COLO668 (cell line): Measurements from ENCODE around the gene PSMB7.

Experiments used
- DNase-seq: peaks from one replicate; lab custom pipeline; 2025; ENCODE audit not compliant: unreplicated experiment; lab: John Stamatoyannopoulos, UW

PSMB7 gene

DNA sequence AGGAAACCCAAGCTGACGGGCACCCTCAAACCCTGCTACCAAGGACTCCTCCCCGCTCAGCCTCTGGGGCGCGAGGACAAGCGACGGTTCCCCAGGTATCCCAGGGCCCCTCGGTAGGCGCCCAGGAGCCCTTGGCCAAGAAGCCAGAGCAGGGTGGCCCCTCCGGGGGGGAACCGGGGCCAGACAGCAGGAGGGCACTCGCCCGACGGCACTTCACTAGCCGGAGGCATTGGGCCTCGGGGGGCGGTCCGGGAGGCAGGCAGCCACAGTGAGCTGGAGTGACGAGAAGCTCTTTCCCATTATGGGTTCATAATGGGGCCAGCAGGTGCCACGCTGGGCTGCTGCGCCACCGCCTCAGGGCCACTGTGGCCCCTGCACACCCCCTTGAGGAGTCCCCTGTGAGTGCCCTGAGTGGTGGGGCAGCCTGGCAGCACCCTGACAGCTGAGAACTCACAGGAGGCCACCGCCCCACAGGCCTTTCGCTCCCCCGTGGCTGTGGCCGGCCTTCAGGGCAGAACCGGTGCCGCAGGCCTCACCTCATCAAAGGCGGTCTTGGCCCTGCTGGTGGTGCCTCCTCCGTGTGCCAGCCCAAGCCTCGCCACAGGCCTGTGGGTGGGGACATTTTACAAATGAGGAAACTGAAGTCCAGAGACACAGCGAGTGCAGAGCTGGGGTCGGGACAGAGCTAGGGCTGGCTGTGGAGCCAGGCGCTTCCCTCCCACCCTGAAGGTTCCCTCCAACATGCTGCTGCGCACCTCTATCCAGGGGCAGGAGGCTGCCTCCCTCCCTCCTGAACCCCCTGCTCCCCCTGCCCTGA lies 68.7 kb downstream of the PSMB7 start:
- DNase-seq, result no peak

DNA sequence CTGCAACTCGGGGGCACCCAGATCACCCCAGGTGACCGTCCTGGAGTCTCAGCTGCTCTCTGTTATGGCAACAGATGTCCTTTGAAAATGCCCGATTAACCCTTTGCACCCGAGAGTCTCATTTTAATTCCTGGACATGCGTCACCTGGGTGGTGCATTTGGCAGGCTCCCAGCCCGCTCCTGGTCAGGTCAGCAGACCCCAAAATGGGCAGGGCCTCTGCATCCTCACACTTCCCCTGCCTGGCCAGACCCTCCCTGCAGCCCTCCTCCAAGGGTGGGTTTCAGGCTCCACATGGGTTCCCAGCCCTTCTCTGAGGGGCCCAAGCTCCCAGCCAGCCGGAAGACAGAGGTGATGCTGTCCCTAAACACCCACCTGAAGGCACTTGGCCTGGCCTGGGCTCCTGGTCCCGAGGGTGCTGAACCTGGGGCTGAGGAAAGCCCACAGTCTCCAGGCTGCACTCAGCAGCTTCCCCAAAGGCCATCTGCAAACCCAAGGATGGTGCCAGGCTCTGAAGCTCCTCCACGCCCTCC lies 69.4 kb downstream of the PSMB7 start:
- DNase-seq, result no peak

DNA sequence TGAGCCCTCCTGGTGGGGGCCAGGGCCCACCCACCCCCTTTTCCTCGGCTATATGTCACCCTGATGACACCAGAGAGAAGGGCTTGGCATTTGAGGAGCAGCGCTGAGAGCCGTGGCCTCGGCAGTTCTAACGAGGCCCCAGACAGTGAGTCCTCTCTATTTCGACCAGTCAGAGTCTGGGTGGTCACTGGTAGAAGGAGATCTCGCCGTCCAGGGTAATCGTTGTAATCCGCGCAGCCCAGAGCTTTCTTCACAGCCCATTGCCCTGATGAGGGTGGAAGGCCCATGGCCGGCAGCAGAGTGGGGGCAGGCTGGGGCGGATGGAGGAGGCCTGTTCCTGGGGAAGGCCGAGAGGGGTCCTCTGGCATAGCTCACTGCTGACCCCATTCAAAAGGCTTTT lies 70.2 kb downstream of the PSMB7 start:
- no peak for DNase-seq

DNA sequence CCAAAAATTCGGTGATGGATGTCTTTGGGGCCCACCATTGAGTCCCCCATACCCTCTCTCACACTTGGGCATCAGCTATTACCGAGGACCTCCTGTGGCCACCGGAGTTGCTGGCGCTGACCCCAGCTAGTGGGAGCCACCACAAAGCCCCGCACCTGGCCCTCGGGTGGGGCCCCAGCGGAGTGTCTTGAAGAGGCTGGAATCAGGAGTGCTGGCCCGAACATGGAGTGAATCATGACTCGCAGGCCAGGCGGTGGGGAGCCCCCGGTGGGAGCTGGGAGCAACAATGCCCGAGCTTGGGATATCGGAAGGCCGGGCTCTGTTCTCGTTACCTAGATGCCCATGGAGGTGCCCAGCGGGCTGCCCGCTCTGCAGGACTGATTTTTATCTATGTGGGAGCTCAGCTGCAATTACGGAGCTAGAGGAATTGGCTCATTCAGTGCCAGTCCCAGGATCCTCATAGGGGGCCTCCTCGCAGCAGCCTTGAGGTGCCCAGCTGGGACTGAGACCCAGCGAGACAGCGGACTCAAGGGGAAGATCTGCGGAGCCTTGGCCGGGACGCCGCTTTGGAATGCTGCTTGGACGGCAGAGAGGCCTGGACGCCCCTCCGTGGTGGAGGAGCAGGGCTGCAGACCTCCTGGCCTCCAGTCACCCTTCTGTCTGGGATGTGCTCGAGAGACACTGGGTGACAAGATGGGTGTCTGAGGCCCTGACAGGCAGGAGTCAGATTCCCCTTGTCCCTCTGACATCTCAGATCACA lies 70.8 kb downstream of the PSMB7 start:
- DNase-seq, result no peak

DNA sequence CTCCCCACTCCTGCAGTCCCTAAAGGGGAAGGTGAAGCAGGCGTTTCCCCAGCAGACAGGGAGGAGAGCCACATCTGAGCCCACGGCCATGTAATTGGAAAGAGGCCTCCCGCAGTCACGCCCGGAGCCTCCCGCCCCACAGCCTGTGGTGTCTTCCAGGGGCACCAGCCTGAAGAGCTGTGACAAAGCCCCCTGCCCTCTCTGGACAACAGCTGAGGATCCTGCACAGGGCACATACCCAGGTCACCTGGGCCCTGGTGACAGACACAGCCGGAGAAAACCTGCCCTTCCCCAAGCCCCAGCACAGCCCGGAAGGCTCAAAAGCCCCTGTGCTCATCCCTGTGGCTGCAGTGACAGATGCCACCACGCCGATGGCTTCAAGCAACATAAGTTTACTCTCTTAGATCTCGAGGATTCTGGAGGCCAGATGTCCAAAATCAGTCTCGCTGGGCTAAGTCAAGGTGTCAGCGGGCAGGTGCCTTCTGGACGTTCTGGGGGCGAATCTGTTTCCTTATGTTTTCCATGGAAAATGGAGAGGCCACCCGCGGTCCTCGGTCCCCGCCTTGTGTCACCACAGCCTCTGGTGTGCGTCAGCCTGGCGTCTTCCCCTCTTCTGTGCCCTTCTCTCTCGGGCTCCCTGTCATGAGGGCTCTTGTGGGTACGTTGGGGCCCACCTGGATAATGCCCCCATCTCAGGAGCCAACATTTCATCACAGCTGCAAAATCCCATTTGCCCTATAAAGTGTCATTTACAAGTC lies 71.5 kb downstream of the PSMB7 start:
- no peak for DNase-seq

DNA sequence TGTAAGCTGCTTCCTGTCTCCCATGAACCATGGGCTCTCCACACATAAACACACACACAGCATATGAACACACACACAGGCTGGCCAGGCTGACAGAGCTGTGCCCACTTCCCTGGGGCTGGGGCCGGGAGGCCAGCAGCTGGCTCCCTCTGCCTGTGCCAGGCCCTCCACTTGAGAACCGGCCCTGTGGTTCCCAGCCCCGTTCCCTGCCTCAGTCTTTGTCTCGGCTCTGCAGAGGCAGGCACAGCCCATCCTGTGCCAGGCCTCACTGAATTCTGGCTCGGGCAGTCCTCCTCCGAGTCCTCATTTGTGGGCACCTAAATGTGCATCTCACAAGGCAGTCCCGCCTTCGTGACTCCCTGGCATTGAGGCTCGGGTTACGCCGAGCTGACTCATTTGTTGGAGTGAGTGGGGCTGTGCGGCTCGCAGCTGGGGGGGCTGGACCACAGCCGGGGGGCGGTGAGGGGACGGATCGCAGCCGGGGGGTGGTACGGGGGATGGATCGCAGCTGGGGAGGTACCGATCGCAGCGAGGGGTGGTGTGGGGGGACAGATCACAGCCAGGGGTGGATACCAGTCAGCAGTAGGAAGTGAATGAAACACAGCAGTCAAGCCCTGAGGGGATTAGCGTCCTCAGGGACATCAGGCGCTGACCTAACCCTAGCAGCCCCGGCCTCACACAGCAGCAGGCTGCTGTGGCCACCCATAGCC lies 72.3 kb downstream of the PSMB7 start:
- peak; percentile 29 for DNase-seq

DNA sequence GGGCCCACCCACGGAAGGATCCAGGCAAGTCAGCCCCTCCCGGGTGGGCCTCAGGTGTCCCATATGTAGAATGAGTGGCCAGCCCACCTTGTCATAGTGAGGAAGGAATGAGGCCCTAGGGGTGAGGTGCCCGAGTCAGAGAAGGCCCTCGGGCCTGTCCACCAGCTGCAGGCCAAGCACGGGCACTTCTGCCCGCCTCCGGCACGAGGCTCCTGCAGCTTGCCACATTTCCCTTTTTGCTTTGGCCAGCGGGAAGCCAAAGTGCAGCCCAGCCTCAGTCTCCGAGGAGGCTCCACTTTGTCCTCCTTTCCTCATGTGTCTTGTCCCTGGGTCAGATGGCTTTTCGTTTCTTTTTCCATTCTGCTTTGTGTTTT lies 72.9 kb downstream of the PSMB7 start:
- no peak for DNase-seq

DNA sequence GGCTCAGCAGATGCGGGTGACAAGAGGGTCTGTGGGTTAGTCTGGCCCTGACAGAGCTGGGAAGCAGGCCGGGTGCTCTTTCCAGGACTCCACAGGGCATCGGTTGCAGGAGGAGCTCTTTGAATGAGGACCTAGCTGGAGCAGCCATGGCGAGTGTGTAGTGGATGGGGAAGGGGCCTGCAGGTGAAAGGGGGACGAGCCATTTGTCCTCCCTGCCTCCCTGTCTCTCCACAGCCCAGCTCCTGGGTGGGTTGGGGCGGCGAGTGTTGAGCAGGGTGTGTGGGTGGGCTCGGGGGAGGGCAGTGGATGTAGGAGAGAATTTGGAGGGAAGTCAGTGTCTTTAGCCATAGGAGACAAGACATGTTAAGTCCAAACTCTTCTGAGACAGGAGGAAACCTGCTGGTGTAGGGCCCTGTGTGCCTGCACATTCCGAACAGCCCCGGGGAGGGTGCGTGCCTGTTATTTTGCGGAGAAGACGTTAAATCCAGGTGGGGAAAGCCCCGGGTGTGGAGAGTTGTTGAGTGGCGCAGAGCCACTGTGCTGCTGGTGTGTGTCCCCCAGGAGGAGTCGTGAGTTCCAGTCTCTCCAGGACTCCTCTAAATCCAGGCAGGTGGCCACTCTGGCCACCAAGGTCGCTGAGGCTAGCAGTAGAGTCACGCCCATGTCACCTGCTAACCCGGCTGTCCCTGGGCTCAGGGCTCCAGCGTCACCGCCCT lies 73.6 kb downstream of the PSMB7 start:
- DNase-seq, result no peak

DNA sequence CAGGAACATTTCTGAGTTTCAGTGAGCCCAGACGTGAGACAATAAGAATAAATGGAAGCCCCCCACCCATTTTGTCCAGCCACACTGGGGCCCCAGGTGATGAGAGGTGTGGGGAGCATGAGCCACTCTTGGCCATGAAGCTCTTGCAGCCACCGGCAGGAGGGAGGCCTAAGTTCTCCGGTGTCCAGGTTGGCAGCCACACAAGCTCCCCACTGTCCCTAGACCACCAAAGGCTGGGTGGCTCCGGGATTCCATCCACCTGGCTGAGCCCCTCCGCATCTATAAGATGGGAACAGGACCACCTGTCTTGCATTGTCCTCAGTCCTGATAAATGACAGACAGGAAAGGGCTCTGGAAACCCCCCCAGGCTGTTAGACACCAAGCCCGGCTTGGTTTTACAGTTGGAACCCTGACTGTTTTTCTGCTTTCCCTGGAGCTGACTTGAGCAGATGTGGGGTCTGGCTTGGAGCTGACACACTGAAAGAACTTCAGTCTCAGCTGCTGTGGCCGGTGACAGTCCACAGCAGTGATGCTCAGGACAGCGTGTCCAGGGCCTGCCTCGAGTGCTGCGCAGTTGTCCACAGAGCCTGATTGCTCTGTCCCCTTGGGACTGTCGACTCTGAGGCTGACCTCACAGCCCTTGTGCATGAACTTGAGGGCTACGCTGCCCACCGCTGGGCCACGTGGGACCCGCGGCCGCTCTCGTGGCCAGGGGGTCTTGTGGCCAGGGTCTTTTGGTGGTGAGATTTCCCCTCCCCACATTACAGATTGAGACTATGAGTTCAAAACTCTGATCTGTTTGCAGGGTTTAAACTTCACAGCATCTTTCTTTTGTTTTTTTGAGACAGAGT lies 74.8 kb downstream of the PSMB7 start:
- no peak for DNase-seq

DNA sequence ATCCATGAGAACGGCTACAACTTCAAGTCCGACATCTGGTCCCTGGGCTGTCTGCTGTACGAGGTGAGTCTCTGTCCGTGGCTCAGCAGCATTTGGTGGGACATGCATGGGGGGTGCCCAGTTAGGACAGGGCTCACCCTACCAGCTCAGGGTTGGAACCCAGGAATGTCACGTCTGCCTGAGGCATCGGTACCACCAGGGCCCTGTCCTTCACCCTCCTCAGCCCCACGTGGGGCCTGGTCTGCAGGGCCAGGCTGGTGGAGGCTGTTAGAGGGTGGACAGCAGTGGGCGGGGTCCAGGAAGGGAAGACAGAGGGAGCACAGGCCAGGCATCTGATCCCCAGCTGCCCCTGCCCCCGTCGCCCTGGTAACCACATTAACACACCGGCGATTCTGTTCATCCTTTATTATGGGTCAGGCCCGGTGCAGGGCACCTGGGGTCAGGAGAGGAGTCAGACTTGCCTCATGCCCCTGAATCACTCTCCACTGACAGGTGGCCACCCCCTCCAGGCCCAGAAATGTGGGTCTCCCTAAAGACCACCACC lies 75.6 kb downstream of the PSMB7 start:
- DNase-seq, result no peak

DNA sequence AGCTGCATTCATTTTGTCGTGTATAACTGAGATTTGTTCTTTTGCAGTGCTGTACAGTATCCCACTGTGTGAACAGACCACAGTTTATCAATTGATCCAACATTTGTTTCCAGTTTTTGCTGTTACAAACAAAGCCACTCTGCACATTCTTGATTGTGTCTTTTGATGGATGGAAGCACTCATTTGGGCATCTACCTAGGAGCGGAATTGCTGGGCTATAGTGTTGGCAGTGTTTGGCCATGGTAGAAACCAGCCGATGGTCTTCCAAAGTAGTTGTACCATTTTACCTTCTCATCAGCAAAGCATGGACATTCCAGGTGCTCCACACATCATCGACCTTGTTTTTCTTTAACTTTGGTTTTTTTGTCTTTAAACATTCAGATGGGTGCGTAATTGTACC lies 77.7 kb downstream of the PSMB7 start:
- DNase-seq, result no peak

DNA sequence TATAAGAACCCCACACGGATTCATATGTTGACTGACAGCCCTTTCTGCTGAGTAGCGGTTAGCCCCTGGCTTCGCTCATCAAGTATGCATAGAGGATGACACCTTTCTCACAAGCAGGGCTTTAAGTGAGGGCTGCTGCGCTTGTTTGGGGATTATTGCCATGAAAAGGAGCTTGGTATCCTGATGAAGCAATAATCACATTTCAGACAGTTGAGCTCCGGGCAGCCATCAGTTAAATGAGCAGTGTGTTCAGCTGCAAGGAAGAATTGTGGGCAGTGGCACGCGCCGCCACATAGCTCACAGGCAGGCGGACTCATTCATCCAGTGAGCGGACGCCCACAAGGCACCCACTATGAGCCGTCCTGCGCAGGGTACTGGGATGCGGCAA lies 79.9 kb downstream of the PSMB7 start:
- DNase-seq, result no peak

DNA sequence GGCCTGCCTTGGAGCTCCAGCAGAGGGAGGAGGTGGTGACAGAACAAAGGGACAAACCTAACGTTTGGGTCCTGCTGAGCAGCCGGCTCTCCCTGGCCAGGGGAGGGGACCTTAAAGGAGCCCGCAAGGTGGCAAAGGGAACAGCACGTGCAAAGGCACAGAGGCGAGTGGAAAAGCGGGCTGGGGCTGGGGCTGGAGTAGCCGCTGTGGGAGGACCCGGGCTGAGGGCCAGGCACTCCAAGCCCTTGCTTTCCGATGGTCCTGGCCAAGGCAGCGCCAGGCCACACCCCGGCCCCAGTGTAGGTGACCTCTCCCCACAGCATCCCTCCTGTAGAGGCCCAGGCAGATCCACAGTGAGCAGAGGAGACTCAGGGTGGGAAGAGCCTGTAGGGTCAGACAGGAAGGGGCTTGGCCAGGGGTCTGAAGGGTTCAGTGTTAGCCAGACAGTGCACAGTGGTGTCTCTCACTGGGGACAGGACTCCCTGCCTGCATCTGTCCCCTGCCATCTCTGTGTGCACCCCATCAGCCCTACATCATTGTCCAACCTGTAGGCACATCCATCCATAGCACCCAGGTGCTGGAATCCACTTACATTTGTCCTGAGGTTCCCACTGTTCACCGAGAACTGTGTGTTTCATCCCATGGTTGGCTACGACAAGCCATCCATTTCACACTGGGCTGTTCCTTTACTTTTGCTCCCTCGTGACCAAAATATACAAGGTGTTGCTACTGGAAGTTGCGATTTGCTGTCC lies 80.5 kb downstream of the PSMB7 start:
- DNase-seq, result no peak

DNA sequence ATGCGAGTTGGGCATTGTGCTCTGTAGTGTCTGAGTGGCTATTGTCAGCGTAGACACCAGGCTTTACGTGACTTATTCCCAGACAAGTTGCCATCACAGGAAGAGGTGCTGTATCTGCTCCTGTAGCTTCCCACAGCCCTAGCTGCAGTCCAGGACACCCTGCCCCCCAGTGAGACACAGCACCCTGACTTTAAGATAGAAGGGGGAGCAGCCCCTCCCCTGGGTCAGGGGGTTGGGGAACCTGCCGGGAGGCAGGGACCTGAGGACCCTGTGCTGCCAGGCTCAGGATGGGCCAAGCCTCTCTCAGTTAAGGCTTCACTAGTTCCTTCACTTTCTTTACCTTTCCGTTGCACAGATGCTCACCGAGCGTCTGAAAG lies 82.1 kb downstream of the PSMB7 start:
- no peak for DNase-seq

DNA sequence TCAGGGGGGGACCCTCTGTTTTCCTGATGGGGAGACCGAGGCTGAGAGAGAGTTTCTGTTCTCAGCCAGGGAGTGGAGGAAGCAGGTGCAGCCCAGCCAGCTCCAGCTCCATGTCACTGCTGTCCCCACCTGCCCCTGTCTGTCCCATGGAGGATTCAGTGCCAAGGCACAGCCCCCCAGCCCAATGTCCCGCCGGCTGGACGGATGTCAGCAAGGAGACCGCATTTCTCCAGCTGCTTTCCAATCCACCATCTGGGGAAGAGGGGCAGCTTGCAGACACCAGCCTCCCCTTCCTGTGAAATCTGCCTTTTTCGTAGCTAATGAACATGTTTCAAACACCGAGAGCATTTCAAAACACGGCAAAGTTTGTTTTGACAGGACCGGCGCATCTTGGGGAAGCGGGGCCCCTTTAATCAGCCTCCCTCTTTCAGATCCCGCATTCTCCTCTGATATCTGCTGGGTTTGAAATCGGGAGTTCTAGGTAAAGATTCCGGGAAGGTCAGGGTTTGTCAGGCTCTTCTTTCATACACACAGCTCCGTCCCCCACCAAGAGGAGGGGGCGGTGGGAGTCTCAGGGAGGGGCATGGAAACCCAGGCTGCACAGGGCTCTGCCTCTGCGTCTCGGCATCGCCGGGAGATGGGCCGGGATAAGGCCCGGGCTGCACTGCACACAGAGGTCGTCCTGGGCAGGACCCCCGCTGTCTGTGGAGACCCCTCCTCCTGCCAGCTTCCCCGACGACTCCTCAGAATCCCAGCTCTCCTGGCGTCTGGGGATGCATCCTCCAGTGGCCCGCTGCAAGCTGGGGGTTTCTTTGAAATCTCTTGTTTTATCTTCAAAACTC lies 82.7 kb downstream of the PSMB7 start:
- DNase-seq, result no peak

DNA sequence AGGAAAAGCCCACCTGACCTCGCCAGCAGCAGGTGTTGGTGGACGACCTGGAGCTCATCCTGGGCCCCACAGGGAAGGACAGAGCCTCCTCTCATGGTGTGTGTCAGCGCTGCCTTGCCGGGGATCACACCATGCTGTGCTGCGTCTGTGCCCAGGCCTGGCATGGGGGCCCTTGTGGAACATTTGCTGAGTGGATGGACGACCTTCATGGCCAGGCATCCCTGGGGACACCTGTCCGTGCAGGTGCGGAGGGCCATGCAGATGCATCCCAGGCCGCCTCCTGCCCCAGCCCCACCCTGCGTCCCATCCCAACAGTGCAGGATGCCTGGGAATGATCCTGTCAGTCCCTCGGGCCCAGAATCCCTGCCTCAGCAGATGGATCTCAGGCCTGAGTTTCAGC lies 83.7 kb downstream of the PSMB7 start:
- no peak for DNase-seq

DNA sequence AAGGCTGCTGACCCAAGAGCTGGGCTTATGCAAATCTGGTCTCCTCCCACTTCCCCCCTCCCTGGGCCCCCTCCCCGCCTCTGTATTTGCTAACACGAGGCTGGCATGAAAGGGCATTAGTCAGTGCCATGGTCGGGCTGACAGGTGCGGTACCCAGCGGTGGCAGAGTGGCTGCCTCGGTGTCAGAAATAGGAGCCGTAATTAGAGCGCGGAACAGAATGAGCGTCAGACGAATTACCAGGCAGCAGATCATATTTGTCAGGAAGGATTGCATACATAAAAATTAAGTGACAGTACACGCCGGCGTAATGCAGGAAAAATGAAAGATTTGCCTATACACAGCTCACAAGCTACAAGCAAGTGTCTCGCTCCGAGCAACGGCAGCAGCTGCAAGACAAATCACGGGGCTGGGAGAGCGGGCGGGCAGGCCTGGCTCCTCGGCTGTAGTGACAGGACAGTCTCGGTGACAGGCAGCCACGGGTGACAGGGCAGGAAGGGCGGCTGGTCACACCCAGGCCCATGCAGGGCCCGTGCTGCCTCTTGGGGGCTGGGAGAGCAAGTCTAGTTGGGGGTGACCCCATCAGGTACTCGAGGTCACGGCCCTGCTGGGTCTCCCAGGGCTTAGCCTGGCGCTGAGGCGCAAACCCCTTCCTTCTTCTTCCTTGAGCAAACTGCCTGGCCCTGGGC lies 85.1 kb downstream of the PSMB7 start:
- no peak for DNase-seq
